ENCODE results near the gene TNF.

GRCh38 chr6:31540640-31541039, 34.7 kb upstream of the TNF start:
- no peak for TF ChIP-seq SP1 (IDR thresholded peaks at IDR 0.05)
- TF ChIP-seq FOXA1 (IDR thresholded peaks at IDR 0.05), result no peak
- TF ChIP-seq, protein P1, sequence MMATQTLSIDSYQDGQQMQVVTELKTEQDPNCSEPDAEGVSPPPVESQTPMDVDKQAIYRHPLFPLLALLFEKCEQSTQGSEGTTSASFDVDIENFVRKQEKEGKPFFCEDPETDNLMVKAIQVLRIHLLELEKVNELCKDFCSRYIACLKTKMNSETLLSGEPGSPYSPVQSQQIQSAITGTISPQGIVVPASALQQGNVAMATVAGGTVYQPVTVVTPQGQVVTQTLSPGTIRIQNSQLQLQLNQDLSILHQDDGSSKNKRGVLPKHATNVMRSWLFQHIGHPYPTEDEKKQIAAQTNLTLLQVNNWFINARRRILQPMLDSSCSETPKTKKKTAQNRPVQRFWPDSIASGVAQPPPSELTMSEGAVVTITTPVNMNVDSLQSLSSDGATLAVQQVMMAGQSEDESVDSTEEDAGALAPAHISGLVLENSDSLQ (IDR thresholded peaks at IDR 0.05), result no peak
- TF ChIP-seq HDGF (IDR thresholded peaks at IDR 0.05; ENCODE audit: borderline replicate concordance), result no peak
